AG04449 (cell line): ENCODE measurements around the gene RACK1.

Source experiments
- CTCF ChIA-PET: fragments of 350-600 bp; formaldehyde crosslinking; extraction: SDS; loops from one replicate; lab custom pipeline; 2021; ENCODE audit warnings: antibody characterized with exemption; lab: Yijun Ruan, JAX
- POLR2A ChIA-PET: fragments of 400-600, 350-600 bp; formaldehyde crosslinking; extraction: SDS; loops from one replicate; lab custom pipeline; 2020; ENCODE audit warnings: antibody characterized with exemption, inconsistent platforms; lab: Yijun Ruan, JAX
- DNase-seq: peaks from one replicate; pipeline ENCODE4 v3.0.0-alpha.2; 2010; ENCODE audit warnings: low read depth, low spot score
- H3K4me3 ChIP-seq: 2 replicates; pipeline ENCODE4 v1.5.1; 2011; ENCODE audit warnings: low read depth, mild to moderate bottlenecking, control low read depth, low read length
- TF ChIP-seq, protein P1 (sequence below): IDR thresholded peaks from one replicate; pipeline ENCODE4 v1.5.1; 2011; ENCODE audit warnings: mild to moderate bottlenecking, moderate library complexity, low read length, control low read depth, inconsistent platforms; ENCODE audit not compliant: insufficient read depth; ENCODE audit errors: missing control alignments

The RACK1 gene

DNA sequence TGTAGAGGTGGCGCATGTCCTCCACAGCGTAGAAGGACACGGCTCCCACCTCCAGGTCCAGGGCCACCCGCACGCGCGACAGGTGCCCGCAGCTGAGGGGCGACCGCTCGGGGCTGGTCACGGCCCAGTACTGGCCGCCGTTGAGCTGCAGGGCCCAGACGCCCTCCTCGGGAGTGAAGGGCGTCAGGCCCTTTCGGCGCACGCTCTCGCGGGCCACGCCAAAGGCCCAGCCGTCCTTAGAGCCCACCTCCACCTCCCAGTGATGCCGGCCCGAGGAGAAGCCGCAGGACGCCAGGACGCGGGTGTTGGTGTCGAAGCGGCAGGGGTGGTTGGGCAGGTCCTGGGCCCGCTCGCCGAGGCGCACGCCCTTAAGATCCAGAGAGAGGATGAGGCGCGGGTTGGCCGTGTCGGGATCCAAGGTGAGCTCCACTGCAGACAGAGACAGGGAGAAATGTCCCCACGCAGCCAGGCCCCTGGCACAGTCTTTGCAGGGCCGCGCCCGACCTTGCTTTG, 48.4 kb downstream of the RACK1 start:
- CTCF ChIA-PET: interaction anchor here (1.1 kb wide), 1 partner anchor 10 kb away, joined by 3 read pairs; the partner anchor contains the start of gene TRIM7
- POLR2A ChIA-PET: no interaction called here

DNA sequence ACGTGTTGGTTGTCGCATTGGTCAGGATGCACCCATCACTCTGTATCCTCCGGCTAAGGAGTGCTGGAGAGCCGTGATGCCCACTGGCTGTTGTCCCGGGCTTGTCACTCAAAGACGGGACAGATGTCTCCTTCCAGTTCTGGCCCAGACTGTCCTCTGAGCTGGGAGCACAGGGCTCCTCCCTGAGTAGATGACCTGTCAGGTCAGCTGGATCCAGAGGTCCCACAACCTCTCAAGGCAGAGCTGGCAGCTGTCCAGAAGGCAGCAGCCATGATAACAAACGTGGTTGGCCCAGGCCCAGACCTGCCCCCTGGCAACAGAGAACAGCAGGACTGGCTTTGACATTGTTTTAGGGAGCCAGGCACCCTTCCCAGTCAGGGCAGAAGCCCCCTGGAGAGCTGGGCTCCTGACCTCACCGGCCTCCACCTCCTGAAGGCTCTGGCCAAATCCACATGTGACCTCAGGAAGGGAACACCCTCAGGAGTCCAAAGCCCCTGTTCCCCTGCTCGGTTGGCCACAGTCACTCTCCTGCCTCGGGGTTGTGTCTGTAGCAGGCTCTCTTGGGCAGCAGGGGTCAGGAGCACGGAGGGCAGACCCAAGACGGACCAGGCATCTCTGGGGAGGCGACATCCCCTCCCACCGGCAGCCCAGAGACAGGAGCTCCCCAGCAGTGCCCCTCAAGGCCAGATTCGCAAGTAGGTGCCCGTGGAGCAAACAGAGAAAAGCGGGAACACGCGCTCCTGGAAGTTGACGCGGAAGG, 49.0 kb downstream of the RACK1 start:
- no peak for DNase-seq
- ChIA-PET CTCF (interaction anchor here (1.1 to 2.0 kb wide), 3 partner anchors 9 to 12 kb away, joined by 3 to 8 read pairs (median 3); partner anchors contain the start of gene TRIM7), POLR2A (no interaction called here)
- H3K4me3 ChIP-seq: no peak overlapping the region
- TF ChIP-seq, protein P1, sequence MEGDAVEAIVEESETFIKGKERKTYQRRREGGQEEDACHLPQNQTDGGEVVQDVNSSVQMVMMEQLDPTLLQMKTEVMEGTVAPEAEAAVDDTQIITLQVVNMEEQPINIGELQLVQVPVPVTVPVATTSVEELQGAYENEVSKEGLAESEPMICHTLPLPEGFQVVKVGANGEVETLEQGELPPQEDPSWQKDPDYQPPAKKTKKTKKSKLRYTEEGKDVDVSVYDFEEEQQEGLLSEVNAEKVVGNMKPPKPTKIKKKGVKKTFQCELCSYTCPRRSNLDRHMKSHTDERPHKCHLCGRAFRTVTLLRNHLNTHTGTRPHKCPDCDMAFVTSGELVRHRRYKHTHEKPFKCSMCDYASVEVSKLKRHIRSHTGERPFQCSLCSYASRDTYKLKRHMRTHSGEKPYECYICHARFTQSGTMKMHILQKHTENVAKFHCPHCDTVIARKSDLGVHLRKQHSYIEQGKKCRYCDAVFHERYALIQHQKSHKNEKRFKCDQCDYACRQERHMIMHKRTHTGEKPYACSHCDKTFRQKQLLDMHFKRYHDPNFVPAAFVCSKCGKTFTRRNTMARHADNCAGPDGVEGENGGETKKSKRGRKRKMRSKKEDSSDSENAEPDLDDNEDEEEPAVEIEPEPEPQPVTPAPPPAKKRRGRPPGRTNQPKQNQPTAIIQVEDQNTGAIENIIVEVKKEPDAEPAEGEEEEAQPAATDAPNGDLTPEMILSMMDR: no peak

More for the DNA sequence above, 48.4 kb downstream of the RACK1 start:
- H3K4me3 ChIP-seq: no peak overlapping the region
- TF ChIP-seq, protein P1: no peak
- no peak for DNase-seq

DNA sequence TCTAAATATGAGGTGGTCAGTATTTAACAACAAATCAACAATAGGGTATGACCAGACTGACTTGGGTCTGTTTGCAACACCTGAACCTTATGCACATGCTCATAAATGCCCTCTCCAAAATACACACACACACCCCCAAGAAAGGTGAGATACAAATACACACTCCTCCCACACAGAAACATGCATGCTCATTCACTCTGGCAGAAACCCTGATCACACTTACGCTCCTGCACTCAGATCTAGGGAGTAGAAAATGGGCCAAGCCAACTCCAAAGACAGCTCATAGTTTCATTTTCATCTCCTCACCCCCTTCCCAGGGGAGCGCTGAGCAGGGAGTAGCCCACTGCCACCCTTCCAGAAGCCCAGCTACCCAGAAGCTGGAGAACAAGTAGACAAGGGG, 50.0 kb downstream of the RACK1 start:
- ChIA-PET POLR2A (no interaction called here), CTCF (interaction anchor here (1.4 to 2.0 kb wide), 3 partner anchors 9 to 13 kb away, joined by 3 to 8 read pairs (median 5); no protein-coding TSS in a partner anchor)
- no peak for DNase-seq
- H3K4me3 ChIP-seq: no peak overlapping the region
- TF ChIP-seq, protein P1: no peak

GRCh38 chr5:181192337-181193046, 51.2 kb downstream of the RACK1 start:
- ChIA-PET CTCF (interaction anchor here (1.1 to 2.6 kb wide), 6 partner anchors 8 to 18 kb away, joined by 3 to 16 read pairs (median 6); no protein-coding TSS in a partner anchor), POLR2A (interaction anchor here (0.9 to 2.5 kb wide), 9 partner anchors 9 to 68 kb away, joined by 3 to 26 read pairs (median 7); partner anchors contain the start of genes RACK1, TRIM41, TRIM52 and TRIM7)
- no peak for DNase-seq
- peak overlapping the region; percentile 90 for H3K4me3 ChIP-seq
- TF ChIP-seq, protein P1: no peak

DNA sequence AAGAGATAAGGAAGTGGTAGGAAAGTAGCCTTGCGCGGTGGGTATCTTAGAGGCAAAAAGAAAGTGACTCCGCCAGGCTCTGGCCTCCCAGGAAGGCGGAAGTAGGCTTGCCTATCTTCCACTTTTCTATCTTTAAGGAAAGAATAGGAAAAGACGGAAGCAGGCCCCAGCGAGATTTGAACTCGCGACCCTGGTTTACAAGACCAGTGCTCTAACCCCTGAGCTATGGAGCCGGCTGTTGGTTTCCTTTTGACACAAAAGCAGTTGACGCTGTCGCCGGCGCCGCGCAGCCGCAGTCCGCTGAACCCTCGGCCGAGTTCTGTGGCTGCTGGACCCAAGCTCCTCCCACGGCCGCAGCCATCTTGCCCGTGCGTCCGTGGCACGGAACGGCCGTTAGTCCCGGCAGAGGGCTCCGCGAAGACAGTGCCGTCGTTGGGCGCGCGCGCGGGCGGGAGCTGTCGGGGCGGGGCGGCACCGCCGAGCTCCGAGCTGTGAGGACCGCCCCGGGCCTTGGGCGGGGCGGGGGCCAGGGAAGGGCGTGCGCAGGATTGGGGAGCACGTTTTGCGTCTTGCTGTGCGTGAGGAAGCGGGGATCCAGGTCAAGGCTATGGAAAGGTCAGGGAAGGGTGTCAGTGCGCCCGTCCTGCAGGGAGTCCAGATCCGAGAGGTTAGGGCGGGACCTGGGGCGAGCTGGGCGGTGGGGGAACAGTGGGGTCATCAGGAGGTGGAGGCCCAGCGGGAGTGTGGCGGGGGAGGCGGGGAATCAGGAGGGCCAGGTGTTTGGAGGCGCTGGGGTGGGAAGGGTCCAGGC, 52.0 kb downstream of the RACK1 start:
- POLR2A ChIA-PET: interaction anchor here (0.6 to 2.5 kb wide), 9 partner anchors 10 to 69 kb away, joined by 3 to 26 read pairs (median 7); partner anchors contain the start of genes RACK1, TRIM41, TRIM52 and TRIM7
- H3K4me3 ChIP-seq: peak overlapping the region; percentile 90
- TF ChIP-seq, protein P1: no peak
- CTCF ChIA-PET: interaction anchor here (1.1 to 2.6 kb wide), 4 partner anchors 10 to 17 kb away, joined by 3 to 16 read pairs (median 7); no protein-coding TSS in a partner anchor
- DNase-seq: no peak
